ENCODE measurements around the gene PTPRD. TPM values are rescaled to one million over a fixed set of nuclear protein-coding genes. Genes with fewer than 3 reads are reported as not detected.

Gene PTPRD
- total RNA-seq, 1 donor from 2014 or later: 15.6 TPM

DNA sequence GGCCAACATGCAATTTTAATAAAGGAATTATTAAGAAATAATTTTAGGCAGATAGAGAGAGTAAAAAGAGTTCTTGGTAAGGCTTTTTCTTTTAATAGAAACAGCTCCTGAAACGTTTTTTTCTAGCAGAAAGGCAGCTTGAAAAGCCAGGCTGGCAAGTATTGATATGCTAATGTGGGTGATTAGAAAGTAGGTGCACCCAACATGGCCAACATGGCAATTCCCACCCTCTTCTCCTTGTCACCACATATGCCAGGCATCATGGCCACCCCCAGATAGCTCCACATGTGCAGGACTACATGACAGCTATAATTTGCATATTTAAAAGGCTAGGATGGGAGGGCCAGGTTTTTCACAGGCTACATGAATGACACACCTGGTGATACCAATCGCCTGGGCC lies 615.2 kb downstream of the PTPRD start:
- Histone ChIP-seq H3K27ac (replicated peaks) (no peak overlapping the region), H3K4me3 (no peak overlapping the region), H3K36me3 (no peaks in the 10 kb centered on the region), H3K27me3 (ENCODE audit: low read depth) (peaks cover 3% of the 10 kb centered on the region), H3K4me1 (no peaks in the 10 kb centered on the region), H3K9me3 (replicated peaks) (no peaks in the 10 kb centered on the region)
- DNase-seq: no peak
- intact Hi-C loops (cut with micrococcal nuclease): no loop called here
- TF ChIP-seq, protein P1, sequence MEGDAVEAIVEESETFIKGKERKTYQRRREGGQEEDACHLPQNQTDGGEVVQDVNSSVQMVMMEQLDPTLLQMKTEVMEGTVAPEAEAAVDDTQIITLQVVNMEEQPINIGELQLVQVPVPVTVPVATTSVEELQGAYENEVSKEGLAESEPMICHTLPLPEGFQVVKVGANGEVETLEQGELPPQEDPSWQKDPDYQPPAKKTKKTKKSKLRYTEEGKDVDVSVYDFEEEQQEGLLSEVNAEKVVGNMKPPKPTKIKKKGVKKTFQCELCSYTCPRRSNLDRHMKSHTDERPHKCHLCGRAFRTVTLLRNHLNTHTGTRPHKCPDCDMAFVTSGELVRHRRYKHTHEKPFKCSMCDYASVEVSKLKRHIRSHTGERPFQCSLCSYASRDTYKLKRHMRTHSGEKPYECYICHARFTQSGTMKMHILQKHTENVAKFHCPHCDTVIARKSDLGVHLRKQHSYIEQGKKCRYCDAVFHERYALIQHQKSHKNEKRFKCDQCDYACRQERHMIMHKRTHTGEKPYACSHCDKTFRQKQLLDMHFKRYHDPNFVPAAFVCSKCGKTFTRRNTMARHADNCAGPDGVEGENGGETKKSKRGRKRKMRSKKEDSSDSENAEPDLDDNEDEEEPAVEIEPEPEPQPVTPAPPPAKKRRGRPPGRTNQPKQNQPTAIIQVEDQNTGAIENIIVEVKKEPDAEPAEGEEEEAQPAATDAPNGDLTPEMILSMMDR (IDR thresholded peaks at IDR 0.05; ENCODE audit: borderline replicate concordance): no peak

DNA sequence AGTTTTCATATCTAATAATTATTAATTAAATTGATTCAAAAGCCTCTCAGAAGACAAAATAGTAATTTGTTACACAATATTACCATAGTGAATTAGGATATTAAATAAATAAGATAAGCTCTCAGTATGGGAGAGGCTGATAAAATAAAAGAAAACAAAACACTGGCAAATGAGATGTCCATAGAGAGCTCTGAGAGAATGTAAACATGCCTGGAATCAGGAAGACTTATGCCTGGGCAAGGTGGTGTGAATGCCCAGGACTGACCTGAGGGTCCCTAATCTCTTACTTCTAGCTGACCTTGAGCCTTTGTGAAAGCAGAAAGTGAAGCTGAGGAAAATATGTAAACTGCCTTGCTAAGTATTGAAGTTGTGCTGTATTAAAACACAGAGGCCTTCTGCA lies 616.5 kb downstream of the PTPRD start:
- intact Hi-C loops (cut with micrococcal nuclease): no loop called here

DNA sequence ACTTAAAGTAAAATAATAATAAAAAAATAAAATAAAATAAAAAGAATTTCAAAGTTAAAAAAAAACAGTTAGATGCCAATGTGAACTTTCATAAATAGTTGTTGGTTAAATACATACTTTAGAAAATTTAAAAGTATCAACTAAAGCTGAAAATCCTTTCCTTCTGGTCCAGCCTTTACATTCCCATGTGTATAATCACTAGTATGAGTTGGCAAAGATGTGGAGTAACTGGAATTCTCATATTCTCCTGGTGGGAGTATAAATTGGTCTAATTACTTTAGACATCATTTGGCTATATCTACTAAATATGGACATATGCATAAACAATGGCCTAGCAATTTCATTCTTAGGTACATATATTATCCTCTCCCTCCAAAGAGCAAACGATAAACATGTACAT lies 619.9 kb downstream of the PTPRD start:
- Histone ChIP-seq H3K27me3 (ENCODE audit: low read depth) (no peaks in the 10 kb centered on the region), H3K36me3 (no peaks in the 10 kb centered on the region), H3K27ac (replicated peaks) (no peak overlapping the region), H3K9me3 (replicated peaks) (peaks cover 12% of the 10 kb centered on the region), H3K4me3 (no peak overlapping the region), H3K4me1 (no peaks in the 10 kb centered on the region)
- no peak for DNase-seq
- TF ChIP-seq, protein P1 (IDR thresholded peaks at IDR 0.05; ENCODE audit: borderline replicate concordance): no peak
- intact Hi-C loops (cut with micrococcal nuclease): no loop called here

More for the DNA sequence above, 616.5 kb downstream of the PTPRD start:
- DNase-seq: no peak
- Histone ChIP-seq H3K4me3 (no peak overlapping the region), H3K4me1 (no peaks in the 10 kb centered on the region), H3K9me3 (replicated peaks) (no peaks in the 10 kb centered on the region), H3K36me3 (no peaks in the 10 kb centered on the region), H3K27me3 (ENCODE audit: low read depth) (peaks cover 3% of the 10 kb centered on the region), H3K27ac (replicated peaks) (no peak overlapping the region)
- TF ChIP-seq, protein P1 (IDR thresholded peaks at IDR 0.05; ENCODE audit: borderline replicate concordance): no peak

DNA sequence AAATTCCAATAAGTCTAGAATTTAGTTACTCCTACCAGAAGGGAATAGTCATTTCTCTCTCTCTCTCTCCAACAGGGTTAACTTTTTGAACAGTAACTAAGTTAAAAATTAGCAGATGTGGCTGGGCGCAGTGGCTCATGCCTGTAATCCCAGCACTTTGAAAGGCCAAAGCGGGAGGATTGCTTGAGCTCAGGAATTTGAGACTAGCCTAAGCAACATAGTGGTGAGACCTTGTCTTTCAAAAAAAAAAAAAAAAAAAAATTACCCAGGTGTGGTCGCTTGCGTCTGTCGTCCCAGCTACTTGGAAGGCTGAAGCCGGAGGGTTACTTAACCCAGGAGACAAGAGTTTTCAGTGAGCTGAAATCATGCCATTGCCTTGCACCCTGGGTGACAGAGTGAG lies 639.7 kb downstream of the PTPRD start:
- Histone ChIP-seq H3K4me3 (no peak overlapping the region), H3K4me1 (no peaks in the 10 kb centered on the region), H3K27ac (replicated peaks) (no peak overlapping the region), H3K36me3 (no peaks in the 10 kb centered on the region), H3K9me3 (replicated peaks) (no peaks in the 10 kb centered on the region), H3K27me3 (ENCODE audit: low read depth) (no peaks in the 10 kb centered on the region)
- no peak for DNase-seq
- TF ChIP-seq, protein P1 (IDR thresholded peaks at IDR 0.05; ENCODE audit: borderline replicate concordance): no peak
- intact Hi-C loops (cut with micrococcal nuclease): no loop called here

GRCh38 chr9:9970514-9970913 lies 642.3 kb downstream of the PTPRD start:
- intact Hi-C loops (cut with micrococcal nuclease): no loop called here

More at GRCh38 chr9:9970514-9970913, 642.3 kb downstream of the PTPRD start:
- no peaks in the 10 kb centered on the region for H3K4me1 ChIP-seq
- no peaks in the 10 kb centered on the region for H3K9me3 ChIP-seq (replicated peaks)
- H3K27me3 ChIP-seq (ENCODE audit: low read depth): no peaks in the 10 kb centered on the region
- DNase-seq: no peak
- TF ChIP-seq, protein P1 (IDR thresholded peaks at IDR 0.05; ENCODE audit: borderline replicate concordance): no peak
- no peak overlapping the region for H3K27ac ChIP-seq (replicated peaks)
- no peaks in the 10 kb centered on the region for H3K36me3 ChIP-seq
- no peak overlapping the region for H3K4me3 ChIP-seq
